GM21367 (cell line): ENCODE measurements around the gene DDT.
"Not testable (repeated sequence)": the region's sequence is repeated elsewhere in the genome, so short reads cannot be mapped to it uniquely, and the experiment has no call there.

Experiments
- ATAC-seq: cut with Tn5 transposase; IDR thresholded peaks from one replicate; pipeline ENCODE4 v1.9.1; 2021; ENCODE audit not compliant: unreplicated experiment

The DDT gene

GRCh38 chr22:23989583-23990244, 15.5 kb upstream of the DDT start:
- not testable (repeated sequence) for ATAC-seq

- not testable (repeated sequence) for ATAC-seq
These were observed 12.4 kb upstream of the DDT start for GRCh38 chr22:23986538-23987178.

DNA sequence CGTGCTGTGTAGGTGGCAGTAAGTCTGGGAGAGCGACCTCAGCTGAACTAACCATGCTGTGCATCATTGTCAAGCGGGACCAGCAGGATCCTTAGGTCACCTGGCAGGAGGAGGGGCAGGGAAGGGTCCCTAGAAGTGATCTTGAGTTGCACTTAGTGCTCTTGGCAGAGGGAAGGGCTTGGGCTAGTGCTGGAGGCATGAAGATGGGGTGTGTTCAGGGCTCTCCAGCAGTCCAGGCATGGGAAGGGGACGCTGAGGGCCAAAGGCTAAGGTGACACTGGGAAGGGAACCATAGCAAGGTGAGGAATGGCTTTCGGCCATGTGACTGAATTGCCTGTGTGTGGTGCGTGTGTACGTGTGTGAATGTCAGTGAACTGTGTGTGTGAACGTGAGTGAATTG, 11.8 kb upstream of the DDT start:
- not testable (repeated sequence) for ATAC-seq

DNA sequence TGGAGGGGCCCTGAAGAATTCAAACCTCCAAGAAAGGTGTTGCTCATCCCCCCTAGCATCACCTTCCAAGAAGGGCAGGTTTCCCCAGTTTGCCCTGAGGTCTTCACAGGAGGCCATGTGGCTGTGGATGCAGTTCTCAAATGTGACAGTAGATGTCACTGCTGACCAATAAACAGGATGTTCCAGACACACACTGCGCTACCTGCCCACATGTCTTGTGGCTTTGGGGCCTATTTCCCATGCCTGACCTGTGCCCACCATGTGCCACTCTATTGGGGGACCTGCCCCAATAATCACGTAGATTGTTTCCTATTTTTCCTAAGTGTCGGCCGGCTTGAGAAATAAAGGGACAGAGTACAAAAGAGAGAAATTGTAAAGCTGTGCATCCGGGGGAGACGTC, 10.2 kb upstream of the DDT start:
- ATAC-seq: no peak

DNA sequence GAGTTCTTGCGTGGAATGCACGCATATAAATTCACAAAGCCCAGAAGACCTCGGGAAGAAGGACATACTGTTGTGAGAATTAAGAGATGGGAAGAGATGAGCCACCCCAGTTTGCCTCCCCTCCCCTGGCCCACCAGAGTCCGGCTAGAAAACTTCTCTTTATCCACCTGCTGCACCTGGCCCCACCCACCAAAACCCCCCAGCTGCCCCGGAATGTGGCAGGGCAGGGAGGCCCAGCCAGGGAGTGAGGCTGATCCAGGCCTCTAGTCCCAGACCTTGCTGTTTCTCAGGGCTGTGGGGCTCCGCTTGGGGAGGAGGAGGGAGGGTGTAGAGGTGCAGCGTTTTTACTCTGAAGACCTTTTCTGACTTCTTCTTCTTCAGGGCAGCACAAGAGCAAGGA, 6.3 kb upstream of the DDT start:
- not testable (repeated sequence) for ATAC-seq

DNA sequence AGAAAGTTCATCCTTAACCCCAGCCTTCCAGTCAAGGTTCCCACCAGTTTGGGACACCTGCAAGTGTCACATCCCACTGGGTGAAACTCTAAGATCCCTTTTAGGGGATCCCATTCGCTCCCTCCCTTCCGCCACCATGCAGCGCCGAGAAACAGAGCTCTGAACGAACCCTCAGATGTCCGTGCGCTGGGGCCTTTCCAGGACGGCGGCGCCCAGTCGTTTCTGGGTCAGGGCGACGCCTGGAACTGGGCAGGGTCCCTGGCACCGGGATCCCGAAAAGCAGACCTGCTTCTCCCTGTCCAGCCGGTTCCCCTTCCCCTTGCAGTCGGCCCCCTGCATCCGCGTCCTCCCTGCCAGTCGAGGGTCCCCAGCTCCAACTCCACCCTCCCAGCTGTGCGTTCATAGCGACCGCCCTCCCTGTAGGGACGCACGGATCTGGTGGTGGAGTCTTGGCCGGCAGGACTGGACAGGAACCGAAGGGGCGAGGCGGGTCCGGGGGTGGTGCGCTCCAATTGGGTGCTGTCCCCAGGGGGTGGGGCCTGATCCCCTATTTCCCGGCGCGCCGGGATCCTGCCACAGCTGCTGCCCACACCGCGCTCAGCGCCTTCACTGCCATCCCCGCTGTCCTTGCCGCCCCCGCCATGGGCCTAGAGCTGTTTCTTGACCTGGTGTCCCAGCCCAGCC, 5.5 kb upstream of the DDT start, which contains the start of gene GSTT2:
TSS of gene GSTT2 (plus strand) at position 578 of the 684 bp plus-strand sequence.
- not testable (repeated sequence) for ATAC-seq

GRCh38 chr22:23977304-23977703, 3.1 kb upstream of the DDT start:
- ATAC-seq: not testable (repeated sequence)

DNA sequence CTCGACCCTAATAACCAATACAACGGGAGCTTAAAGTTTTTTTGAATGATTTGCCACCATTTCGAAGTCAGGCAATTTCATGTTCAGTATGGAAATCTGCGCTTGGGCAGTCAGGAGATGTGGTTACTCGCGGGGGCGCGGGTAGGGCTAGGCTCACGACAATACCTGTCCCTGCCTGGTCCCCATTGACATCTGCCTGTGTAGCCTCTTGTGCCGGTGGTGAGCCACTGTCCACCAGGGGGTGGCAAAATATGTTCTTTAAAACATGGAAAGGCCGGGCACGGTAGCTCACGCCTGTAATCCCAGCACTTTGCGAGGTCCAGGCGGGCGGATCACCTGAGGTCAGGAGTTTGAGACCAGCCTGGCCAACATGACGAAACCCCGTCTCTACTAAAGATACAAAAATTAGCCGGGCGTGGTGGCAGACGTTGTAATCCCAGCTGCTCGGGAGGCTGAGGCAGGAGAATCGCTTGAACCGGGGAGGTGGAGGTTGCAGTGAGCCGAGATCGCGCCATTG, 653 bp upstream of the DDT start:
- ATAC-seq: not testable (repeated sequence)

GRCh38 chr22:23971927-23972326, 2.3 kb downstream of the DDT start:
- not testable (repeated sequence) for ATAC-seq

DNA sequence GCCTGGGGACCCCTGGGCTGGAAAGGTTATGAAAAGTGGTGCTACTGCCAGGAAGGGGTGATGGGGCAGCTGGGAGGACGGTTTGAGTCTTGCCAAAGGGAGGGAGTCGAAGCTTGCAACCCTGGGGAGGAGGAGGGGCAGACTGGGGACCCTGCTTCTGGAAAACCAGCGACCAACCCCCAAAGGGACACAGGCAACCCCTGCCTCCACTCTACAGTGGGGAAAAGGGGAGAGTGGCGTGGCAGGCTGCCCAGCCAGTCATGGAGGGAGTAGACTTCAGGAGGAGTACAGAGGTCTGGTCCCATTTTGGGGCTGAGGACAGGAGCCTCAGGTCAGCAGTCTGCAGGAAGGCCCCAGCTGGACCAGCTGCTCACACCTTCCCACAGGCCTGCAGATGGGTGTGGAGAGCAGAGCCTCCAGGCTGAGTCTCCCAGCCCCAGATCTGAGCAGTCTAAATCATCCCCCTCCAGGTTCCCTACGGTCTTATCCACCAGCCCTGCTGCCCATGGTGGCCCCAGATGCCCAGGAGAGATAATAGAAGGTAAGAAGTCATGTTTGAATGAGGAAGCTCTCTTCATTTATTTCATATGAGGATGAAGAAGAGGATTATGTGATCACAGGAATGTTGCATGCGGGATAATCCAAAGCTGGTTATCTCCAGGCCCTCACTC, 3.3 kb downstream of the DDT start:
- ATAC-seq: no peak

DNA sequence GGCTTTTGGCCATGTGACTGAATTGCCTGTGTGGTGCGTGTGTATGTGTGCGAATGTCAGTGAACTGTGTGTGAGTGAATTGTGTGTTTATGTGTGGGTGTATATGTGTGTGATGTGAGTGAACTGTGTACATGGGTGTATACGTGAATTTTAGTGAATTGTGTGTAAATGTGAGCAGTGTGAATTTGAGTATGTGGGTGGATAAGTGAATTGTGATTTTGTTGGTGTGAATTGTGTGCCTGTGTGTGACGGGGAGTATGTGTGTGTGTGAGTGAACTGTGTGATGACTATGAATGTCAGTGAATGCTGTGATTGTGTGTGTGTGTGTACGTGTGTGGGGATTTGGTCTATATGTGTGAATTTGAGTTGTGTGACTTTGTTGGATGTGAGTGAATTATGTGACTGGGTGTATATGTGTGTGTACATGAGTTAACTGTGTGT, 4.0 kb downstream of the DDT start:
- ATAC-seq: no peak

DNA sequence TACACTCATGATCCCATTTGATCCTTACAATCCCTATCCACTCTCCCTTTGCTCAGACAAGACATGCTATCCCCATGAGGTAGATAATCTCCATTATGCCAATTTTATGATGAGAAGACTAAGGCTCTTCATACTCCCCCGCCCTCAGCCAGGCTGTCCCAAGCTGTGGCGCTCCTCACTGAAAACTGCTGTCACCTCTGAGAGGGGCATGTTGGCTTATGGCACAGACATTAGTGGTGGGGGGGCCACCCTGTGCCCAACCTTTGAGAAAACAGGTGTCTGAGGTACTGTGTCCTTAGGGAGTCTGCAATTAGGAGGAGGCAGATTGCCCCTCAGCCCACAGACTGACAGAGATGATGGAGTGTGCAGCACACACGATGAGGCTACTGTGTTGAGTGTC, 5.2 kb downstream of the DDT start:
- no peak for ATAC-seq

- peak; percentile 84 for ATAC-seq
These were observed 7.7 kb downstream of the DDT start, which contains the start of gene DDTL for GRCh38 chr22:23966568-23966967. Gene DDTL (plus strand): TSS chr22:23966888. CDS start chr22:23966915, 27 bp downstream.

GRCh38 chr22:23966094-23966493, 8.1 kb downstream of the DDT start:
- not testable (repeated sequence) for ATAC-seq

DNA sequence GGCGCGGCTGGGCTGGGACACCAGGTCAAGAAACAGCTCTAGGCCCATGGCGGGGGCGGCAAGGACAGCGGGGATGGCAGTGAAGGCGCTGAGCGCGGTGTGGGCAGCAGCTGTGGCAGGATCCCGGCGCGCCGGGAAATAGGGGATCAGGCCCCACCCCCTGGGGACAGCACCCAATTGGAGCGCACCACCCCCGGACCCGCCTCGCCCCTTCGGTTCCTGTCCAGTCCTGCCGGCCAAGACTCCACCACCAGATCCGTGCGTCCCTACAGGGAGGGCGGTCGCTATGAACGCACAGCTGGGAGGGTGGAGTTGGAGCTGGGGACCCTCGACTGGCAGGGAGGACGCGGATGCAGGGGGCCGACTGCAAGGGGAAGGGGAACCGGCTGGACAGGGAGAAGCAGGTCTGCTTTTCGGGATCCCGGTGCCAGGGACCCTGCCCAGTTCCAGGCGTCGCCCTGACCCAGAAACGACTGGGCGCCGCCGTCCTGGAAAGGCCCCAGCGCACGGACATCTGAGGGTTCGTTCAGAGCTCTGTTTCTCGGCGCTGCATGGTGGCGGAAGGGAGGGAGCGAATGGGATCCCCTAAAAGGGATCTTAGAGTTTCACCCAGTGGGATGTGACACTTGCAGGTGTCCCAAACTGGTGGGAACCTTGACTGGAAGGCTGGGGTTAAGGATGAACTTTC, 13.0 kb downstream of the DDT start, which contains the start of gene GSTT2B:
TSS of gene GSTT2B (minus strand) at position 112 of the 688 bp plus-strand sequence. CDS start at position 48, 64 bp downstream.
- not testable (repeated sequence) for ATAC-seq

DNA sequence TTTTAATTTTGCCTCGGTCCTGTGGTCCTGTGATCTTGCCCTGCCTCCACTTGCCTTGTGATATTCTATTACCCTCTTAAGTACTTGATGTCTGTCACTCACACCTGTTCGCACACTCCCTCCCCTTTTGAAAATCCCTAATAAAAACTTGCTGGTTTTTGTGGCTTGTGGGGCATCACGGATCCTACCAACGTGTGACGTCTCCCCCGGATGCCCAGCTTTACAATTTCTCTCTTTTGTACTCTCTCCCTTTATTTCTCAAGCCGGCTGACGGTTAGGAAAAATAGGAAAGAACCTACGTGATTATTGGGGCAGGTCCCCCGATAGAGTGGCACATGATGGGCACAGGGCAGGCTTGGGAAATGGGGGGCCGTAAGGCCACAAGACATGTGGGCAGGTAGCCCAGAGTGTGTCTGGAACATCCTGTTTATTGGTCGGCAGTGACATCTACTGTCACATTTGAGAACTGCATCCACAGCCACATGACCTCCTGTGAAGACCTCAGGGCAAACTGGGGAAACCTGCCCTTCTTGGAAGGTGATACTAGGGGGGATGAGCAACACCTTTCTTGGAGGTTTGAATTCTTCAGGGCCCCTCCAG, 17.8 kb downstream of the DDT start:
- not testable (repeated sequence) for ATAC-seq

GRCh38 chr22:23955886-23956285, 18.4 kb downstream of the DDT start:
- ATAC-seq: not testable (repeated sequence)

DNA sequence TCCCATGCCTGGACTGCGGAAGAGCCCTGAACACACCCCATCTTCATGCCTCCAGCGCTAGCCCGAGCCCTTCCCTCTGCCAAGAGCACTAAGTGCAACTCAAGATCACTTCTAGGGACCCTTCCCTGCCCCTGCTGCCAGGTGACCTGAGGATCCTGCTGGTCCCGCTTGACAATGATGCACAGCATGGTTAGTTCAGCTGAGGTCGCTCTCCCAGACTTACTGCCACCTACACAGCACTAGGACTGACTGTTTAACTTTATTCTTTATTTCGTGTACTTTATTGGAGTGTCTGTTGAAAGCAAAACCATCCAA, 19.3 kb downstream of the DDT start:
- not testable (repeated sequence) for ATAC-seq

GRCh38 chr22:23954193-23954990, 19.8 kb downstream of the DDT start:
- ATAC-seq: not testable (repeated sequence)
